GM21825 (cell line): ENCODE measurements around the gene UACA.

Experiments
- ATAC-seq: cut with Tn5 transposase; IDR thresholded peaks from one replicate; pipeline ENCODE4 v1.9.1; 2021; ENCODE audit warnings: mild to moderate bottlenecking, moderate library complexity; ENCODE audit not compliant: unreplicated experiment

The UACA gene

DNA sequence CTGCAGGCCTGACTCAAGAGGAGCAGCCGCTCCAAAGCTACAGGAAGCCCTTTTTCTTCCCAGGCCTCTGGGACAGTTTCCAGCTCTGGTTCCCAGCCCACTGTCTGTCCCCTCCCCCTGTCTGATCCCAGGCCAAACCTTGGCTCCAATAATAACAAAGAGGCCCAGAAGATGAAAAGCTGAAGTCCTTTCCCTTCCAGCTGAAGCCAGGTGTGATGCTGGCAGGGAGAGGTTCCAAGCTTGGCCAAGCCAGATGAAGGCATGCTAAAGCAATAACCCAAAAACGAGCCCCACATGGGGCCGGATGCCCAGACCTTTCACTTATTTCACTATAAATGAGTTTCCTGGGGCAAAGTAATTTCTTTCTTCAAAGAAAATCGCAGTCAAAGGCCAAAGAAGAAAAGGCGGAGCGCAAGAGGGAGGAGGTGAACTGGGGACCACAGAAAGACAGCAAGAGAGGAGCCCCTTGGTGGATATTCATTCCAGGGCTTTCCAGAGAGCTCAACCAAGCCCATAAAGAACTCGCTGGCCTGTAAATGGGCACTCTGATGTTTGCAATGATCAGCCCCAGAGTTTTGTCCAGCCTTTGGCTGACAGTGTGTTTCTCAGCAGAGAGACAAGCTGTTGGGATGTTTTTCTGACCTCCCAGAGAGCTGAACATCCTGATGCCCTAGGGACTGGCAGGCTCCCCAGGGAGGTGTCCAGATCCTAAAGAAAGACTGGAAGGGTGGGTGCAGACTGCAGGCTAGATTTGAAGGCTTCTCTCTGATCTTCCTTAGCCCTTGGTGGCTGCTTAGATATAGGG is 157.6 kb downstream of the UACA start:
- no peak for ATAC-seq

DNA sequence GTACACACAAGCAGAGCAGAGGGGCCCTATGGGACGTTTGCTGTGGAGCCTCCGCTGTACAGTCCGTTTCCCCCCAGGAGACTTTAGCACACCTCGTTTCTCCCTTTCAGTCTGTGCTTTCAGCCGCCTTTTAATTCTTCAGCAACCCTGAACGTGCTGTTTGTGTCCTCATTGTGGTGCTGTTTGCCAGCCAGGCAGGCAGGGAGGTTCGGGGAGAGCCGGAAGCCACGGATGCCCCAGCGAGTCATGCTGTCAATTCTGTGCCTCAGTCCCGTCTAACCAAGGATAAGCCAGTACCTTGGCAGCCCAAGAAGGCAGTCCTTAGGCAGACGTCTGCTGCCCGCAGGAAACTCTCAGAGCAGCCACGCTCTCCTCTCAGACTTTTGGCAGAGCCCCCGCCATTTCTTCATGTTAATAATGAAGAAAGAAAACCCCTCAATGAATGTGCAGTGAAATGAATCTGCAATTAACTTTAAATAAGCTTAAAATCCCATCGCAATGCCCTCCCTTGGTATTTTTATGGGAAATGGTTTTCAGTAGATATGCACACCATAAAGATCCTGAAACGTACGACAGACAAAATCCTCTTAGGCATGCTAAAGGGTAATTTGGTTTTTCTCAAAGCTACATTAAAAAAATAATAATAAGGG is 158.6 kb downstream of the UACA start:
- no peak for ATAC-seq
